GM19328 (cell line): Measurements from ENCODE around the gene DR1.

Experiments
- ATAC-seq: cut with Tn5 transposase; IDR thresholded peaks from one replicate; pipeline ENCODE4 v1.9.1; 2021; ENCODE audit warnings: mild to moderate bottlenecking, moderate library complexity; ENCODE audit not compliant: unreplicated experiment

DR1 gene

GRCh38 chr1:93345633-93346420, at the start of gene DR1:
Gene DR1, plus strand, starts transcription at chr1:93345907. Its CDS starts 739 bp downstream, at chr1:93346646.
- peak; percentile 79 for ATAC-seq

DNA sequence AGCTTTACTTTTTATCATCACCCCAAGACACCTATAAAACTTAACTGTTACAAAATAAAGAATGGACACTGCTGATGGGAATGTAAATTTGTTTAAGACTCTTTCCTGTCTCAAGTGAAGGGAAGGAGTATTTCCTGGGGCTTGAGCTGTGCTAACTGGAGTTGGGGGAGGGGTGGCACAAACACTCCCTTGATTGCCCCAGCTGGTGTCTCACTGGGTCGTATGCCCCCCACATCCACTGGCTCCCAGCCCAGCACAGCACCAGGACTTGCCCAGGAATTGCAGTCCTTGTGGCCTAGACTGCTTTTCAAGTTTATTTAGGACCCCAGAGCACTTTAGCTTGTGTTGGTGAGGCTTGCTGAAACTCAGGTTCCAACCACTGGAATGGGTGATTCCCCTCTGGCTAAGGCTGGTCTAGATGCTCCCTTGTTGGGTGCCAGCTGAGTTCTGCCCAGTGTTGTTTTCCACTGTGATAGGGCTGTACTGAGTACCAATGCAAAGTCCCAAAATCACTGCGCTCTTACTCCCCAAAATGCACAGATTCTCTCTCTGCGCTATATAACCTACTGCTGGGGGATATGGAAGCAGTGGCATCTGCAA, 49.1 kb upstream of the DR1 start:
- no peak for ATAC-seq

GRCh38 chr1:93301131-93301530, 44.6 kb upstream of the DR1 start:
- no peak for ATAC-seq

DNA sequence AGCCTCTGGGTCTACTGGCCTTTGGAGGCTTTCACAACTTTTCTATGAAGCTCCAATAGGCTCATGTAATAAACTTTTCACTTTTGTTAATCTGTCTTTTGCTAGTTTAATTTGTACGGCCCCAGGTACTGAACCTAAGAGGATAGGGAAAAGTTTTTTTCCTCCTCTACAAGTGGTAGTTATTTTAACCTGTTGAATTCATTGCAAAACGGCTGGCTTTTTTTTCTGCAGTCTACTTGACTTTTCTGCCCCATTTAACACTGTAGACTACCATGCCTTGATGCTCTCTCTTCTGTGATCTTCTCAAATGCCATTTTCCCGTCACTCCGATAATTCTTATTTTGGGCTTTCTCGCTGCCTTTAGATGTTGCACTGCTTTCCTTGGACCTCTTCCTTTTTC, 43.6 kb upstream of the DR1 start:
- ATAC-seq: no peak

GRCh38 chr1:93304716-93305138, 41.0 kb upstream of the DR1 start:
- ATAC-seq: no peak

GRCh38 chr1:93306920-93307319, 38.8 kb upstream of the DR1 start:
- no peak for ATAC-seq

DNA sequence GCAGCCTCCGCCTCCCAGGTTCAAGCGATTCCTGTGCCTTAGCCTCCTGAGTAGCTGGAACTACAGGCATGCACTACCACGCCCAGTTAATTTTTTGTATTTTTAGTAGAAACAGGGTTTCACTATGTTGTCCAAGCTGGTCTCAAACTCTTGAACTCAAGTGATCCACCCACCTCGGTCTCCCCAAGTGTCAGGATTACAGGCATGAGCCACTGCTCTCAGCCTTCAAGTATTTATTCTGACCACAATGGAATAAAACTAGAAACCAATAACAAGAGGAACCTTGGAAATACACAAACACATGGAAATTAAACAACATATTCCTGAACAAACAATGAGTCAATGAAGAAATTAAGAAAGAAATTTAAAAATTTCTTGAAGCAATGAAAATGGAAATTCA, 32.7 kb upstream of the DR1 start:
- no peak for ATAC-seq

DNA sequence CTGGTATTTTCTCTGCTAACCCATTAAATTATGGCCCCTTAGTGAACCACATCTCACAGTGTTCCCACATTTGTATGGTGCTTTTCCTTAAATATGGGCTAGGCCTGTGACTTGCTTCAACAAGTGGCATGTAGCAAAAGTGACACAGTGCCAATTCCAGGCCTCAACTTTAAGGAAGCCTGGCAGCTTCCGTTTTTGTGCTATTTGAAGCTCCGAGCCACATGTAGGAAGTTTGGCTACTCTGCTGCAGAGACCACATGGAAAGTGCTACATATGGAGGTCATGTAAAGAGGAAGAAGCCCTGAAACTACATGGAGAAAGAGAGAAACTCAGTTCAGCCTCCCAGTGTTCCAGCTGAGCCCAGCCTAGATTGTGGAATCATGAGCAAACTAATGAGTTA, 28.5 kb upstream of the DR1 start:
- no peak for ATAC-seq

DNA sequence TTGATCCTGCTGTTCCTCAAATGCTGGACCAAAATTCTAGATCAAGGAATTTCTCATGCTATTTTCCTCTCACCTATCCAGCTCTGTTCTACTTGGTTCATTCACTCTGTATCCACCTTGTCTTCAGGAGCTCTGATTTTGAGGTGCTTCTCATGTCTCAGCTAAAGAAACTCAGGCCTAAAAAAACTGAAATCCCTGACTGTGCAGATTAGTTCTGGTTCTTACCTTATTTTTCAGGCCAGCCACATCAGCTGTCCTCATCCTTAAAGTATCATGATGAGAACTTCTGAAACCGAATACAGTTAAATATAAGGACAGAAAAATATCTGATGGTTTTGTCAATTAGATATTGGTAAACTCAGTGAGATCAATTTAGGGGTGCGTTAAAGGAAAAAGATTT, 27.8 kb upstream of the DR1 start:
- ATAC-seq: no peak

GRCh38 chr1:93321720-93322119, 24.0 kb upstream of the DR1 start:
- no peak for ATAC-seq

DNA sequence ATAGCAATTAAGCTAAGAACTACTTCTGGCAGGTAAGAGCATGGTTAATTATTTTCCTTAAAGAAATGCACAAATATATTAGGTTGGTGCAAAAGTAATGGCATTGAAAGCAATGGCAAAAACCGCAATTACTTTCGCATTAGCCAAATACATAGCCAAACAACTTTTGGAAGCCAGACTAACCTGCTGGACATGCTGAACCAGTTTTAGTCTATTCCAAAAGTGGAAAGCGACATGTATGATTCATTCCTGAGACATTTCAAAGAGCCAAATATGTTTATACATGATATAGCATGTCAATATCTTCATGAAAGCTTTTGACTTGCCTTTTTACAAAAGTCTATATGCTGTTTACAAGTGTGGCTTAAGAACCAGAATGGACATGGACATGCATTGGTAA, 23.4 kb upstream of the DR1 start:
- ATAC-seq: no peak

DNA sequence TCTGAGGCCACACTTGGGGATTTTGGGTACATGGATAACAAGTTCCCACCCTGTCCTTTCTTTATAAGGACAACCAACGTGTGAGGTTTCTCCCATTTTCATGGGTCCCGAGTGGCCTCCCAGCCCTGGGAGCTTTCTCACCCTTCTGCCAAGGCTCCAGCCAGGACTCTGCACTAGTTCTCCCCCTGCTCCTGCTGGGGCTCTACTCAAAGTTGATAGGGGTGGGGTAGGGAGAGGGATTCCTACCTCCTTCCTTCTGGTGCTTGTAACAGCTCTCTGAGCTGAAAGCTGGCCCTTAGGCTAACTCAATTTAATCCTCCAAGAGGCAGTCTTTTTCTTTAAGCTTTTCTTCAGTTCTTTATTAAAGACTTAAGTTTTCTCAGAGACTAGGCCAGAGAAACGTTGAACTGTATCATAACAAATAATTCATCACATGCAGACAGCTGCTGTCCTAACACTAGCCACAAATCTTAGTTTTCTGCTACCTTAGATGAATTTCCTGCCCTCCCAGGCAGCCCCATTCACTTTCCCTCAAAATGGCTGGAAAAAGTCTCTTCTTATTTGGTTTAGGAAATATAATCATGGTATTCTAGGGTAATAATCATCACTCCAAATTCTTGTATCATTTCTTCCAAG, 22.4 kb upstream of the DR1 start:
- ATAC-seq: no peak

DNA sequence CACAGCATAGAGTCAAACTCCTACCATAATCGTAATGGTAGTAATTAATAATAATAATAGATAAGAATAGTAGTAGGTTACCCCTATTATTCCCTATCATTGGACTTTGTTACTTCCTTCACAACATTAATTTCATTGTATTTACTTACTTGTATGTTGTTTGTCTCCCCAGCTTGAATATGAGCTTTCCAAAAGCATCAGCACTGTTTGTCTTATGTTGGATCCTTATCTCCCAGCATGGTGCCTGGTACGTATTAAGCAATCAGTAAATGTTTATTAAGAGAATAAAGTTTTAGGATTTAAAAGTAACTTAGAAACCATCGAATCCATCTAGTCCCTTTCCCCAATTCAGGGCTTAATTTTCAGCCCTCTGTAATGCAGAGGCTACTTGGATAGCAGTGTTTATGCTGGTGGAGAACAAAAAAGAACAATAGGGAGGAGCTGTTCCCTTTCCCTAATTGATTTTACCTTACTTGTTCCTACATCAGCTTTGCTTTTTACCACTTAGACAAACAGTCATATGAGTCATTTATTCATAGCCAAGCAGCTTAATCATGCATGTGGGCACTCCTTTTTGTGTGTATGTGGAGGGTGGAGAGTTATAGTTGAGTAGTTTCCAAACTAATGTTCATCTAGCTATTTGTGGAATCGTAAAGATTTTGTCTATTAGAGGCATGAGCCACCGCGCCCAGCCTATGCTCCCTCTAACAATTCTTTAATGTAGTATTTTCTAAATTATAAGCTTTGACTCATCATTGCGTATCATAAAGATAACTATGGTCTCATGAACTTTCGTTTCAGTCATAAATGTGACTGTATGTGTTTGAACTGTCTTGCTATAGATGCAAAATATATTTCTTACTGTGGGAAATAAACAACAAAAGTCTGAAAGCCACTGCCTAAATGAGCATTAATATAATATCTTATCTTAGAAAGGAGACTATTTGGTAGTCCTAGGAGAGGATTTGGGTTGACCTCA, 20.9 kb upstream of the DR1 start:
- ATAC-seq: no peak

- ATAC-seq: peak; percentile 58
These were observed 16.6 kb upstream of the DR1 start for GRCh38 chr1:93328809-93329760.

DNA sequence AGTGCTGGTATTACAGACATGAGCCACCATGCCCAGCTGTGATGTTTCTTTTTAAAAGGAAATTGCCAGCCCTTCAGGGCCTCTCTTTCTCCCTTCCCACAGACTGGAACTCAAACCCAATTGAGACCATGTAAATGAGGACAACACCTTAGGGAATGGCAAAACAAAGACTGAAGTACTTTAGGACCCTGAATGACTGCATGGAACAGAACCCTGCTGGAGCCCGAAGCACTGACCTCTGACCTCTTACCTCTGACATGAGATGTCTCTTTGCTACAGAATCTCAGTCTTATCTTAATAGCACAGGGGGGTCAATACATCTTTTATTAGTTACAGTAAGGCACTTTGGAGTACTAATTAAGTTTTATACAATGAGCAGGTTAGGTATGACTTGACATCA, 15.5 kb upstream of the DR1 start:
- no peak for ATAC-seq

GRCh38 chr1:93330617-93331016, 15.1 kb upstream of the DR1 start:
- no peak for ATAC-seq

DNA sequence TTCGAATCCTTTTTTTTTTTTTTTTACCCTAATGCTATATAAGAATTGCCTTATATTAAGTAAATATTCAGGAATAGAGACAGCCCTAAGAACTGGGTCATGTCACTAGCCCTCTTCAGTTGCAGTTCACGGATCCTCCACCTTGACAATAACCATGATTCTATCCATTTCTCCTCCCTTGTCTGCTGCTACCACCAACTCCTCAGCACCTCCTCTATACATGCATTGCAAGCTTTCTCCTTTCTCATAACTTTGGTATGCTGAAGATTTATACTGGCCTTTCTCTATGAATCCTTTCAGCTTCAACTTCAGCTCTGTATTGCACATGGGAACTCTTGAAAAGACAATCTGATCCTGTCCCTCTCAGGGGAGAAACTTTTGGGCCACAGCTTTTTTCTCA, 14.3 kb upstream of the DR1 start:
- ATAC-seq: no peak

DNA sequence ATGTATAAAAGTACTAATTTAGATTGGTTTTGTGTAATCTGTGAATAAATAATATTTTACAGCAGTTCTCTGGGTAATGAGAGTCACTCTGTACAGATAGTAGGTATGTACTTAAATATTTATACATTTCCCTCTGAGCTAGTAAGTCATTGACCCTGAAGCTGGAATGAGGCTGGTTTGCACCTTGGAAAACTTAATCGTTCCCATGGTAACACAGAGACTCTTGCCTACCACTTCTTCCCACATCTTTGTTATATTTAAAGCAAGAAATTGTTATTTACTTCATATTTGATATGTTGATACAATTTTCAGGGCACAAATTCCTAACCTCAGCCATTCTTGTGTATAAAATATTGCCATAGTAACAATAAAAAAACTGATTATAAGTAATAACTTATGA, 13.3 kb upstream of the DR1 start:
- ATAC-seq: no peak

- no peak for ATAC-seq
These were observed 7.1 kb upstream of the DR1 start for GRCh38 chr1:93338387-93339146.
